SK-N-SH treated with all-trans-retinoic acid at 6 μM for 48 hours (cell line): ENCODE measurements around the gene LRRC17.

Source experiments
- BACH2 ChIP-seq: fragments of 250-450 bp; sonication (Bioruptor Pico); IDR thresholded peaks from 2 replicates; pipeline ENCODE4 v1.9.0; 2021; ENCODE audit warnings: mild to moderate bottlenecking, borderline replicate concordance
- ISL1 ChIP-seq: fragments of 250-450 bp; sonication (Bioruptor Pico); IDR thresholded peaks from 2 replicates; pipeline ENCODE4 v2.1.2; 2022; ENCODE audit warnings: mild to moderate bottlenecking, moderate library complexity
- TCF4 ChIP-seq: fragments of 250-450 bp; sonication (Bioruptor Pico); IDR thresholded peaks from 2 replicates; pipeline ENCODE4 v1.8.0; 2021; ENCODE audit warnings: mild to moderate bottlenecking, moderate library complexity, borderline replicate concordance
- ZC3H10 ChIP-seq: fragments of 250-450 bp; sonication (Bioruptor Pico); IDR thresholded peaks from 2 replicates; pipeline ENCODE4 v1.5.1; 2021; ENCODE audit warnings: mild to moderate bottlenecking, moderate library complexity
- ZFP3 ChIP-seq: fragments of 250-450 bp; sonication (Bioruptor Pico); IDR thresholded peaks from 2 replicates; pipeline ENCODE4 v1.5.0; 2020; ENCODE audit warnings: mild to moderate bottlenecking, moderate library complexity
- ZNF70 ChIP-seq: fragments of 450-650 bp; formaldehyde crosslinking; IDR thresholded peaks from 2 replicates; pipeline ENCODE4 v1.5.0; 2020; ENCODE audit warnings: mild to moderate bottlenecking, moderate library complexity

DNA sequence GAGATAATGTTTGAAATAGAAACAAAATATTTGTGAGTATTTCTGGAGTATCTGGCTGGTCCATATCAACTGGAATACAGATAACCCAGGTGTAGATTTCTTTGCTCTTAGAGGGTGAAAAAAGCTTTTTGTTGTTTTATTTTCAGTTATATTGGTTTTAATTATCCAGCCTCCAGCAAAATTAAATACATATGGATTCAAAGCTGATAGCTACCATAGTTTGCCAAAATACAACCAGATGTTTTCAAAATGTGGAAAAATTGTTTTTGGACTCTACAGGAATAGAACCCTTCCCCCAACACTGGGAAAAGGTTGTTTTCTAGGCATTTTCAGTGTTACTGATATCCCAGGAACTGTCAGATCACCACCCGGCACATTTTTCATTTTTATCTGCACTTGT, 30.1 kb downstream of the LRRC17 start:
- TF ChIP-seq TCF4 (CRISPR knock-in tag), result peak; percentile 93
- TF ChIP-seq ZFP3, result no peak
- no peak for TF ChIP-seq BACH2 (CRISPR knock-in tag)
- TF ChIP-seq ISL1 (CRISPR knock-in tag), result no peak
- TF ChIP-seq ZNF70 (CRISPR knock-in tag), result no peak
- no peak for TF ChIP-seq ZC3H10
